ENCODE measurements around the gene SSBP2. TPM values are rescaled to one million over a fixed set of nuclear protein-coding genes. Genes with fewer than 3 reads are reported as not detected.

Gene SSBP2
- total and polyA plus RNA-seq, 2 of the 8 experiments (the other 6 are each of a cell fraction or from before 2014, with no cell fraction given), result 21.5 to 36.2 TPM

DNA sequence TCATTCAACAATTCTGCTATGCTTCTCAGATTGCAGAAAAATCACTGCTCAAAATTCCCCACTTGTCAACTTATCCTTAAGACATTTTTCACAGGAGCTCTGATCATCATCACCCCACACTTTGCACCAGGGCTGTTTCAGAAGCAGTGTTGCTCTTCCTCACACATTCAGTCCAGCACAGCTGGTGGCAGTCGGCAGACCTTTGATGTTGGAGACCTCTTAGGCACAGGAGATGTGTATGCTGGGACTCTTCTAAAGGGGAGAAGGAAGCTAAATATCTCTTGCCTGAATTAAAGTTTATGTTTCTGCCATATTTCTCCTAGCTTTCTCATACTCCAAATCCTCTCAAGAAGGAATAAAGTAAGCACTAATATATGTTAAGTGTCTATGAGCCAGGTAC is 44.8 kb upstream of the SSBP2 start (continued):
- TF ChIP-seq KDM4A (IDR thresholded peaks at IDR 0.05; ENCODE audit: low read depth, low read length, severe bottlenecking) (no peak), CEBPB (IDR thresholded peaks at IDR 0.05; ENCODE audit: low read depth, low read length) (no peak), ZNF274 (IDR thresholded peaks at IDR 0.05; ENCODE audit: borderline replicate concordance, extremely low read depth, low read length) (no peak), POU5F1 (IDR thresholded peaks at IDR 0.05; ENCODE audit: low read depth, low read length) (no peak)
- TF ChIP-seq, protein P1, sequence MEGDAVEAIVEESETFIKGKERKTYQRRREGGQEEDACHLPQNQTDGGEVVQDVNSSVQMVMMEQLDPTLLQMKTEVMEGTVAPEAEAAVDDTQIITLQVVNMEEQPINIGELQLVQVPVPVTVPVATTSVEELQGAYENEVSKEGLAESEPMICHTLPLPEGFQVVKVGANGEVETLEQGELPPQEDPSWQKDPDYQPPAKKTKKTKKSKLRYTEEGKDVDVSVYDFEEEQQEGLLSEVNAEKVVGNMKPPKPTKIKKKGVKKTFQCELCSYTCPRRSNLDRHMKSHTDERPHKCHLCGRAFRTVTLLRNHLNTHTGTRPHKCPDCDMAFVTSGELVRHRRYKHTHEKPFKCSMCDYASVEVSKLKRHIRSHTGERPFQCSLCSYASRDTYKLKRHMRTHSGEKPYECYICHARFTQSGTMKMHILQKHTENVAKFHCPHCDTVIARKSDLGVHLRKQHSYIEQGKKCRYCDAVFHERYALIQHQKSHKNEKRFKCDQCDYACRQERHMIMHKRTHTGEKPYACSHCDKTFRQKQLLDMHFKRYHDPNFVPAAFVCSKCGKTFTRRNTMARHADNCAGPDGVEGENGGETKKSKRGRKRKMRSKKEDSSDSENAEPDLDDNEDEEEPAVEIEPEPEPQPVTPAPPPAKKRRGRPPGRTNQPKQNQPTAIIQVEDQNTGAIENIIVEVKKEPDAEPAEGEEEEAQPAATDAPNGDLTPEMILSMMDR (IDR thresholded peaks at IDR 0.05; ENCODE audit: control extremely low read depth in 1 of 3, insufficient read depth in 1 of 3, low read depth in 1 of 3, low read length in 3 of 3), result no peak
